Stimulated activated CD8-positive, alpha-beta memory T cell treated with anti-CD3 and anti-CD28 coated beads, Interleukin-15, amount 100 ng/mL, for 24 hours (primary cell): ENCODE measurements around the gene ICAM5.

ENCODE experiments used
- DNase-seq: peaks from one replicate; pipeline ENCODE4 v3.0.0-alpha.2; 2020; ENCODE audit warnings: low read depth

Gene ICAM5

DNA sequence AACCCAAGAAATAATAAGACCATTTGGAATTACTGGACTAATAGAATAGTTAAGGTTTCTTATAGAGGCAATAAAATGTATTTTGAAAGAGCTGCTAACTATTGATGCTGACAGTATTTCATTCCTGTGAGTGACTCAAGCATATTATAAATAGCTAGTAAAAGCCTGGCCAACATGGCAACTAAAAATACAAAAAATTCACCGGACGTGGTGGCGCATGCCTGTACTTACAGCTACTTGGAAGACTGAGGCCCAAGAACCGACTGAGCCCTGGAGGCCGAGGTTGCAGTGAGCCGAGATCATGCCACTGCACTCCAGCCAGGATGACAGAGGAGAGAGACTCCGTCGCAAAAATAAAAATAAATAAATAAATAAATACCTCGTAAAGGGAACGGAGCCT is 55.0 kb downstream of the ICAM5 start:
- DNase-seq: no peak
